ENCODE results near the gene WFDC6.

DNA sequence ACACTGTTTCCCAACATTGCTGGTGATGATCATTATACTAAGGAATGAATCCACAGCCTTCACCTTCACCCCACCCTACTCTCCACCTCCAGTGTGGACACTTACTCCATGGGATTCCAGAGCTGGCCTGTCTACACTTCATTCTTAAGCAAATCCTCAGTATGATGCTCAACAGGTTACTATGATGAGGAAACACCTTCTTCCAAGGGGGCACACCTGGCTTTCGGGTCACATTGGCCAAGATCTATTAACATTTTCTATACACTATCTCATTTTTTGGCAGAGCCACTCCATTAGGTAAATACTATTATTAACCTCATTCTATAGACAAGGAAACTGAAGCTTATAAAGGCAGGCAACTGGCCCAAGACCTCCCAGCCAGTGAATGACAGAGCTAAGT, 15.9 kb upstream of the WFDC6 start:
- TF ChIP-seq, protein P1, sequence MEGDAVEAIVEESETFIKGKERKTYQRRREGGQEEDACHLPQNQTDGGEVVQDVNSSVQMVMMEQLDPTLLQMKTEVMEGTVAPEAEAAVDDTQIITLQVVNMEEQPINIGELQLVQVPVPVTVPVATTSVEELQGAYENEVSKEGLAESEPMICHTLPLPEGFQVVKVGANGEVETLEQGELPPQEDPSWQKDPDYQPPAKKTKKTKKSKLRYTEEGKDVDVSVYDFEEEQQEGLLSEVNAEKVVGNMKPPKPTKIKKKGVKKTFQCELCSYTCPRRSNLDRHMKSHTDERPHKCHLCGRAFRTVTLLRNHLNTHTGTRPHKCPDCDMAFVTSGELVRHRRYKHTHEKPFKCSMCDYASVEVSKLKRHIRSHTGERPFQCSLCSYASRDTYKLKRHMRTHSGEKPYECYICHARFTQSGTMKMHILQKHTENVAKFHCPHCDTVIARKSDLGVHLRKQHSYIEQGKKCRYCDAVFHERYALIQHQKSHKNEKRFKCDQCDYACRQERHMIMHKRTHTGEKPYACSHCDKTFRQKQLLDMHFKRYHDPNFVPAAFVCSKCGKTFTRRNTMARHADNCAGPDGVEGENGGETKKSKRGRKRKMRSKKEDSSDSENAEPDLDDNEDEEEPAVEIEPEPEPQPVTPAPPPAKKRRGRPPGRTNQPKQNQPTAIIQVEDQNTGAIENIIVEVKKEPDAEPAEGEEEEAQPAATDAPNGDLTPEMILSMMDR (IDR thresholded peaks at IDR 0.05), result no peak
- no peak for TF ChIP-seq POLR2A (IDR thresholded peaks at IDR 0.05)

All from adrenal gland (tissue), 5 donors.